ENCODE measurements around the gene MICU1. TPM values are rescaled to one million over a fixed set of nuclear protein-coding genes. Genes with fewer than 3 reads are reported as not detected.
"Not testable (repeated sequence)": the region's sequence is repeated elsewhere in the genome, so short reads cannot be mapped to it uniquely, and the experiment has no call there.

Gene MICU1
- total RNA-seq, 2 donors from 2014 or later = 36.6 to 37.6 TPM

GRCh38 chr10:72346117-72346516 lies 279.8 kb downstream of the MICU1 start:
- not testable (repeated sequence) for DNase-seq; H3K4me3 Mint-ChIP-seq; H3K9me3 Mint-ChIP-seq; ATAC-seq (replicated peaks in 1 of 2); H3K36me3 Mint-ChIP-seq (ENCODE audit: insufficient read depth in 2 of 2); H3K27me3 Mint-ChIP-seq (ENCODE audit: low read depth); H3K27ac Mint-ChIP-seq
- H3K4me1 Mint-ChIP-seq (ENCODE audit: low read depth) = peaks cover 21% of the 10 kb centered on the region

DNA sequence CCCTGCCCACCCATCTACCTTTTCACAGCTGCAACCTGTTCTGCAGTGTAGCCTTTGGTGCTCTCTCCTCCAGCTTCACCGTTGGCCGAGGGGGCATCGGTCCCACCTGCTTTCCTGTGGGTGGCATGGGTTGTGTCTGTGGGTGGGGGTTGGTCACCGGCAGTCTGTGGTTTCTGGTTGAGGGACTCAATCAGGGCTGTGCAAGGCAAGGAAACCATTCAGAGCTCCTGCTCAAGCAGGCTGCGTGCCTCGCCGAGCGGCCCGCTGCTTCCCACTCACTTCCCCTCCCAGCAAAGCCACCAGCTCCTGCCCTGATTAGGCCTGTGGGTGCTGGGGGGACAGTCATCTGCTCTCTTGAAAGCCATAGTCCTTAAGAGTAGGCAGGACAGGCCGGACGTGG lies 280.9 kb downstream of the MICU1 start:
- H3K4me3 Mint-ChIP-seq = no peak overlapping the region
- peak overlapping the region; percentile 24 for H3K27ac Mint-ChIP-seq
- DNase-seq = peak in 1 of 2 donors; percentile 39
- H3K4me1 Mint-ChIP-seq (ENCODE audit: low read depth) = peaks cover 30% of the 10 kb centered on the region
- no peaks in the 10 kb centered on the region for H3K27me3 Mint-ChIP-seq (ENCODE audit: low read depth)
- ATAC-seq (replicated peaks in 1 of 2) = peak; percentile 31 to 60
- peaks cover 1 to 3% of the 10 kb centered on the region in 2 donors for H3K36me3 Mint-ChIP-seq (ENCODE audit: insufficient read depth in 2 of 2)
- H3K9me3 Mint-ChIP-seq = no peaks in the 10 kb centered on the region

GRCh38 chr10:72342911-72343310 lies 283.0 kb downstream of the MICU1 start:
- no peak overlapping the region for H3K4me3 Mint-ChIP-seq
- ATAC-seq (replicated peaks in 1 of 2) (no peak), DNase-seq (no peak)
- H3K27me3 Mint-ChIP-seq (ENCODE audit: low read depth) = no peaks in the 10 kb centered on the region
- H3K36me3 Mint-ChIP-seq (ENCODE audit: insufficient read depth in 2 of 2) = peaks cover 3 to 5% of the 10 kb centered on the region in 2 donors
- H3K4me1 Mint-ChIP-seq (ENCODE audit: low read depth) = peaks cover 25% of the 10 kb centered on the region
- no peak overlapping the region for H3K27ac Mint-ChIP-seq
- H3K9me3 Mint-ChIP-seq = no peaks in the 10 kb centered on the region

DNA sequence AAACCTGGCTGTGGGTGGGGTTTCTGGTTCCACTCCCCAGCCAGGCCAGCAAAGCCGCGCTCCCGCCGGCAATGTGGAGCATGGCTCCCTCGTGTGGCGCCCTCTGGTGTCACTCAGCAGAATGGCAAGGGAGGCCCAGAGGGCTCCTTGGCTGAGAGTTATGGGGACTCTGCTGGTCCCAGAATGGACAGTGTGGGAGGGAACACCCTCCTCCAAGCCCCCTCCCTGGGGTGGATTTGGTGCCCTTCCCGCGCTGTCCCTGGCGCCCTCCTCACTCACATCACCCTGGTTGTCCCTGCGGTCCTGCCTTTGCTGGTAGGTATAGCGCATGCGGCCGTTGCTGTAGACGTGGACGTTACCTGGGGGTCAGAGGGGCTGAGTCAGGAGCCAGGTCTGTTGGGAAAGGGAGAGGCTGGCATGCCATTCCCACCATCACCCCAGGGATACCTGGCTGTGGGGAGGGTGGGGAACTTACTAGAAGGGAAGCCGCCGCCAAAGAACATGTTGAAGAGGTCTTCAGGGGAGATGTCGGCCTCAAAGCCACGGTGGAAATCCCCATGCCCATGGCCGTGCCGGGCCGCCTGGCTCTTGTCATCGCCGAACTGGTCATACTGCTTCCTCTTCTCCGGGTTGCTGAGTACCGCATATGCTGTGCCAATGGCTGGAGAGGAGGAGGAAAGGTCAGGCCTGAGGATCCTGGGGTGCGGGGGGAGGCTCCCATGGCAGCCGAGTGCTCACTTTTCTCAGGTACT lies 285.2 kb downstream of the MICU1 start:
- no peak overlapping the region for H3K27ac Mint-ChIP-seq
- H3K4me3 Mint-ChIP-seq = no peak overlapping the region
- H3K4me1 Mint-ChIP-seq (ENCODE audit: low read depth) = peaks cover 42% of the 10 kb centered on the region
- peaks cover 5 to 9% of the 10 kb centered on the region in 2 donors for H3K36me3 Mint-ChIP-seq (ENCODE audit: insufficient read depth in 2 of 2)
- H3K9me3 Mint-ChIP-seq = no peaks in the 10 kb centered on the region
- H3K27me3 Mint-ChIP-seq (ENCODE audit: low read depth) = no peaks in the 10 kb centered on the region
- peak; percentile 81 to 87 for DNase-seq
- ATAC-seq (replicated peaks in 1 of 2) = peak; percentile 45 to 50

- no peak for ATAC-seq (replicated peaks in 1 of 2)
- Mint-ChIP-seq H3K9me3 (no peaks in the 10 kb centered on the region), H3K27ac (peak overlapping the region; percentile 13), H3K4me3 (no peak overlapping the region), H3K27me3 (ENCODE audit: low read depth) (no peaks in the 10 kb centered on the region), H3K36me3 (ENCODE audit: insufficient read depth in 2 of 2) (peaks cover 6 to 9% of the 10 kb centered on the region in 2 donors), H3K4me1 (ENCODE audit: low read depth) (peaks cover 59% of the 10 kb centered on the region)
- DNase-seq = no peak
Measured at GRCh38 chr10:72338180-72338579, 287.7 kb downstream of the MICU1 start.

DNA sequence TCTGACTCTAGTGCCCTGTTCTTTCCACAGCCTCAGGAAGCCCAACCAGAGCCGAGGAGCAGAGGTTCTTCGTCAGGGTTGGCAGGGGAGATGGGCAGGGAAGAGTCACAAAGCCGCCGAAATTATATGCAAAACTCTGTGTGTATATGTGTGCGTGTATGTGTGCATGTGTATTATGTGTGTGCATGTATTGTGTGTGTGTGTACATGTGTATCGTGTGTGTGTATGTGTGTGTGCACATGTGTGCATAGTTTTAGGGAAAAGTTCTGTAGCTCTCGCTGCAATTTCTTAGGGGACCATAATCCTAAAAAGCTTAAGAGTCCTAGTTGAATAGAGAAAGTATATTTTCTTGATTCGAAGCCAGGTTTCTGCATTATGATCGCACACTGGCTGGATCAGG lies 288.2 kb downstream of the MICU1 start:
- H3K27ac Mint-ChIP-seq = peak overlapping the region; percentile 13
- no peak for ATAC-seq (replicated peaks in 1 of 2)
- no peak for DNase-seq
- H3K36me3 Mint-ChIP-seq (ENCODE audit: insufficient read depth in 2 of 2) = peaks cover 4 to 9% of the 10 kb centered on the region in 2 donors
- H3K9me3 Mint-ChIP-seq = no peaks in the 10 kb centered on the region
- H3K4me1 Mint-ChIP-seq (ENCODE audit: low read depth) = peaks cover 62% of the 10 kb centered on the region
- H3K27me3 Mint-ChIP-seq (ENCODE audit: low read depth) = no peaks in the 10 kb centered on the region
- H3K4me3 Mint-ChIP-seq = no peak overlapping the region

- DNase-seq = peak; percentile 70 to 85
- Mint-ChIP-seq H3K4me3 (peak overlapping the region; percentile 74 to 75), H3K36me3 (ENCODE audit: insufficient read depth in 2 of 2) (peaks cover 4 to 9% of the 10 kb centered on the region in 2 donors), H3K27ac (peak overlapping the region; percentile 95), H3K9me3 (no peaks in the 10 kb centered on the region), H3K4me1 (ENCODE audit: low read depth) (peaks cover 68% of the 10 kb centered on the region), H3K27me3 (ENCODE audit: low read depth) (no peaks in the 10 kb centered on the region)
- ATAC-seq (replicated peaks in 1 of 2) = no peak
Measured at GRCh38 chr10:72337039-72337629, 288.7 kb downstream of the MICU1 start.

GRCh38 chr10:72336259-72337038 lies 289.4 kb downstream of the MICU1 start:
- Mint-ChIP-seq H3K4me3 (peak overlapping the region; percentile 74 to 85), H3K9me3 (no peaks in the 10 kb centered on the region), H3K27ac (peak overlapping the region; percentile 95), H3K27me3 (ENCODE audit: low read depth) (no peaks in the 10 kb centered on the region), H3K4me1 (ENCODE audit: low read depth) (peaks cover 73% of the 10 kb centered on the region), H3K36me3 (ENCODE audit: insufficient read depth in 2 of 2) (peaks cover 4 to 9% of the 10 kb centered on the region in 2 donors)
- ATAC-seq (replicated peaks in 1 of 2) (no peak), DNase-seq (peak in 1 of 2 donors; percentile 29)

DNA sequence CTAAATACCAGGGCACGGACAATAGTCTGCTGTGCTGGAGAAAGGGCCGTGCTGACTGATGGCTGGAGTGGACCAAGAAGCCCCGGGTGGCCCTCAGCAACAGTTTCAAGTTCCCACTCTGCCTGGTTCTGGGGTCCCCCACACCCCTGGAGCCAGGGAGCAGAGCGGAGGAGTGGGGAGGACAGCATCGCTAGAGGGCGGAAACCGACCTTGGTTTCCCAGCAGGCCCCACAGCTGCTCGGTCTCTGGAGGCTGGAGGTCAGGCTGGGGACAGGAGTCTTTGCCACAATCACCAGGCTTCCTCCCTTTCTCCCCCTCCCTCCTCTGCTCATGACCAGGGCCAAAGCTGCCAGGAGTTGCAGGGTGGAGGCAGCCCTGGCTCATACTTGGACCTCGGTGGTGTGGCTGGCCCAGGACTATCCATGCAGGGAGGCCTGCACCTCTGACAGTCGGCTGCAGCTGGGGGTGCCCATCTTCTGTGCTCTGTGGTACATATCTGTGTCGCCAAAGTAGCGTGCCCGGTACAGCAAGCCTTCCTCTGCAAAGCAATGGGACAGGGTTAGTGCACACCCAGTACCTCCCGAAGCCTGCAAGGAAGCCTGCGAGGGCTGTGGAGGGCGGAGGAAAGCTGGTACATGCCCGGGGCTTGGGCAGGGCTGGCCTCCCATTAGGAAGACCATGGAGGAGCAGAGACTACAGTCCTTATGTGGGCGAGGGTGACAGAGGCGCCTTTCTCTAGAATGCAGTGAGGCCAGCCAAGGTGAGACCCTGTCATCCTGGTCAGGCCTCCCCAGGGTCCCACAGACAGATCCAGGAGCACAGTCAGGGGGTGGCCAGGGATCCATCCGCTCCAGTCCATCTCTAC lies 290.3 kb downstream of the MICU1 start:
- Mint-ChIP-seq H3K27me3 (ENCODE audit: low read depth) (no peaks in the 10 kb centered on the region), H3K4me1 (ENCODE audit: low read depth) (peaks cover 73% of the 10 kb centered on the region), H3K36me3 (ENCODE audit: insufficient read depth in 2 of 2) (peaks cover 4 to 8% of the 10 kb centered on the region in 2 donors), H3K4me3 (peak overlapping the region; percentile 74 to 85), H3K9me3 (no peaks in the 10 kb centered on the region), H3K27ac (peak overlapping the region; percentile 95)
- peak; percentile 6 to 11 for ATAC-seq (replicated peaks in 1 of 2)
- peak; percentile 54 to 69 for DNase-seq

DNA sequence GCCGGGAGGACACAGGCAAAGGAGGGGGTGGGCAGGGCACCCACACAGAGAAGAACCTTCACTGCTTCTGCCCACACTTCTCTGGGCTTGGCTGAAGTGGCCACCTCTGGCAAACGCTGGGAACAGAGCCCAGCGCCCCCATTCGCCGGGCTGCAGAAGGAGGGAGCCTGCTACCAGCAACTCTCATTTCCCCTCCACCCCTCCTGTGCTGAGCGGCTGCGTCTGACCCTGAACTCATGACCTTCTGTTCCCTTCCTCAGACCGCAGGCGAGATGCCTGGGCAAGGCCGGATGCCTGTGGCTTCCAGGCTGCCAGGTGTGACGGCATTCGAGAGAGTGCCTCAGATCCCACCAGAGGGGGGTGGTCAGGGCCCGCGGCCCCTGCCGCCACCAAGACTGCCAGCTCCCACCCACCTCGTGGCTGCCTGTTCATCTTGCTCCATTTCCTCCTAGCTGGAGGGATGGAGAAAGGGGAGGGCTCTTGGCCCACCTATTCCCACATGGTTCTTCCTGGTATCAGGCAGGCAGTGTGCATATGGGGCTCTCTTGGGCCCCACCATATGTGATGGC lies 291.0 kb downstream of the MICU1 start:
- no peaks in the 10 kb centered on the region for H3K9me3 Mint-ChIP-seq
- DNase-seq (peak; percentile 92 to 93), ATAC-seq (replicated peaks in 1 of 2) (peak; percentile 56 to 61)
- peaks cover 4 to 8% of the 10 kb centered on the region in 2 donors for H3K36me3 Mint-ChIP-seq (ENCODE audit: insufficient read depth in 2 of 2)
- peak overlapping the region; percentile 74 to 85 for H3K4me3 Mint-ChIP-seq
- no peaks in the 10 kb centered on the region for H3K27me3 Mint-ChIP-seq (ENCODE audit: low read depth)
- H3K27ac Mint-ChIP-seq = peak overlapping the region; percentile 95
- peaks cover 75% of the 10 kb centered on the region for H3K4me1 Mint-ChIP-seq (ENCODE audit: low read depth)

DNA sequence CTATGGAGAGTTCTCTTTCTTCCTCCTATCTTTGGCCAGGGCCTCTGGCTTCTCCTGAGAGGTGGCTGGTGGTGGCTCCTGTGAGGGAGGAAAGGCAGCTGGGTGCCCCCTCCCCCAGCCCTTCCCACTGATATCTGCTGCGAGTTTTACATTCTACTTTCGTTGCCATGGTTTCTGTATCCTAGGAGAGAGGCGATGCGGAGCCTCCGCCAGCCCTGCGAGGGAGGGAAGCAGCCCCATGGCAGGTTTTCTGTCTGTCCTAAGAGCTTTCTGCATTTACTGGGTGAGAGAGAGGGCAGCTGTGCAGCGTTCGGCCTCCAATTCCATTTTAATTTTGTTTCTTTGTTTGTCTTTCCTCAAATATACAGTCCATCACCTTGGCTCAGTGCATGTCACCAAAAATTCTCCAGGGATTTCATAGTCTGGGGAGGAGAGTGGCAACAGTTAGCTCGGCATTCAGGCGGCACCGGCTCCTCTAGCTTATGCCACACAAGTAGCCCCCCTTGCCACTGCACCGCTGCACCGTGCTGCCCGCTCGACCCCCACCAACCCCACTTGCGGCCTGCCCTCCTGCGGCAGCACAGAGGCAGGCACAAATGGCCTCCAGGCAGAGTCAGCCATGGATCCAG lies 291.6 kb downstream of the MICU1 start:
- DNase-seq = no peak
- Mint-ChIP-seq H3K36me3 (ENCODE audit: insufficient read depth in 2 of 2) (peaks cover 4 to 8% of the 10 kb centered on the region in 2 donors), H3K9me3 (no peaks in the 10 kb centered on the region), H3K4me3 (peak overlapping the region; percentile 74 to 85), H3K27me3 (ENCODE audit: low read depth) (no peaks in the 10 kb centered on the region), H3K4me1 (ENCODE audit: low read depth) (peaks cover 81% of the 10 kb centered on the region), H3K27ac (peak overlapping the region; percentile 95)
- no peak for ATAC-seq (replicated peaks in 1 of 2)
